GM13976 (cell line): ENCODE data around the gene KAT5.
A peak's percentile ranks its signal among the peaks of the same experiment; 100 is the strongest.

Experiments
- DNase-seq: peaks from one replicate; pipeline ENCODE4 v3.0.0; 2012; ENCODE audit warnings: low spot score
- CTCF ChIP-seq: IDR thresholded peaks from 2 replicates; pipeline ENCODE4 v1.5.1; 2012; ENCODE audit warnings: borderline replicate concordance, mild to moderate bottlenecking; ENCODE audit not compliant: insufficient read depth; ENCODE audit errors: extremely low read depth, missing control alignments, control extremely low read depth
- in situ Hi-C: fragments of 300-500 bp; cut with MboI; formaldehyde crosslinking; loops from one replicate; pipeline ENCODE4 v1.12.0; 2022; ENCODE audit warnings: low sequenced_read_pairs, mixed read lengths, inconsistent platforms; ENCODE audit not compliant: unreplicated experiment

KAT5 gene

DNA sequence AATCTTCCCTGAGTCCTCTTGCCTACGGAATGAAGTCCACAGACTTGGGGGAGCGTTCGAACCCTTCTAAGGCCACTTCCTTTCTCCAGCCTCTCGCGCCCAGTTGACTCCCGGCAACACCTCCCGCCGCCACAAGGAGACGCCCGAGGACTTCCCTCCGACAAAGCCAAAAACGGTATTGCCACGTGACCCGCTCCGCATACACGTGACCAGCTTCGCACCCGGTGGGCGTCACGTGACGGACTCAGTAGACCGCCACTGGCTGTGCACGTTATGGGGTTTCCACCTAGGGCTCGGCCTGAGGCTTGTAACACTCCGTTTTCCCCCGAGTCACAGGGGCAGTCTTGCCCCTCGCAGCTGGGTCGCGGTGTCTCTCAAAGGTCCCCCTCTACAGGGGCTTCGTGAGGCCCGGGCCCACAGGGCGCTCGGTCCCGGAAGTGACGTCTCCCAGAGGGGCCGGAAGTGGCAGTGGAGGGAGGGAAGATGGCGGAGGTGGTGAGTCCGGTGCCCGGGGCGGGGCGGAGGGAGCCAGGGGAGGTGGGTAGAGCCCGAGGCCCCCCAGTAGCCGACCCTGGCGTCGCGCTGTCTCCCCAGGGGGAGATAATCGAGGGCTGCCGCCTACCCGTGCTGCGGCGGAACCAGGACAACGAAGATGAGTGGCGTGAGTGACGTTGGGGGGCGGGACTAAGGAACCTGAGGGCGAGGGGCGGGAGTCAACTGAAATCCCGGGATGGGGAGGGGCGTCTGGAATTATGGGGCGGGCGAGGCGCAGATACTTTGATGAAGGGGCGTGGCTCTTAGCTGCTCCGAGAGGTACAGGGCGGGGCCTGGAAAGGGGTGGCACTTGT is at the start of gene KAT5:
KAT5 (plus strand) TSS at position 468 of the 848 bp plus-strand sequence; CDS start at position 484, 16 bp downstream.
- peak; percentile 96 for TF ChIP-seq CTCF
- in situ Hi-C loops, result loop anchor here (25.0 kb wide), 1 partner anchor 275 kb away; no protein-coding TSS in a partner anchor
- DNase-seq, result peak; percentile 94

DNA sequence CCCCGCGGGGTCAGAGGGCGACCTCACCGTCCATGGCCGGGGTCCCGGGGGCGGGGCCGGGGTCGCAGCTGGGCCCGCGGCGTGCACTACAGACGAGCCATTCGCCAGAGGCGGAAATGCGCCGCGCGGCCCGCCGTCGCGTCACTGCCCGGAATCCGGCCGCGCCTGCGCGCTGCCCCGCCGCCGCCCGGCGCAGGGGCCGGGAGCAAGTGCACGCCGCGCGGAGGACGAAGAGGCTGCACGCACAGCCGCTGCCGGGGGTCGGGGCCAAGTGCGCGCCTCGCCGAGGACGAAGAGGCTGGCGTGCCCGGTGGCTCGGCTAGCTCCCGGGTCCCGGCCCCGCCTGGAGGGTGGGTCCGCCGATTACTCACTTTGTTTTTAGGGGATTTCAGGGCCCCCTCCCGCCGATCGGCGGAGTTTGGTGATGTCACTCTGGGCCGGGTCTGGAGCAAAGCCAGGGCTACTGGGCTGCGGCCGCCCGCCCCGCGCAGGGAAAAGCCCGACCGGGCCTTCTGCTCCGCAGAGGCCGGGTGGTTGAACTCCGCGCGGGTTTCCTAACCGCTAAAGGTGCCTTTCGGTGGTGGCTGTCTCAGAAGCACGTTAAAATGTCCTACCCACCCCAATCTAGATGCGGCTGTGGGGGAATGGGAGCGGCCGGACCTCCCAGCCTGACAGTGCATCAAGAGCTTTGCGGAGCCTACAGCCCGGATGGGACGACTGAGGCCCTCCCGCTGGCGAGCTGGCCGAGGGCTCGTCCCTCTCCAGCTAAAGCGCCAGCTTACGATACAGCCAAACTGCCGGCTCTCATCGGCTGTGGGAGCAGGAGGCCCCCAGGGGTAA is 49.0 kb upstream of the KAT5 start, which contains the start of gene RELA:
RELA (minus strand) TSS at position 118 of the 840 bp plus-strand sequence; CDS start at position 34, 84 bp downstream.
- no peak for TF ChIP-seq CTCF
- in situ Hi-C loops, result no loop called here

GRCh38 chr11:65663639-65664200 is 48.3 kb upstream of the KAT5 start:
- in situ Hi-C loops, result no loop called here
- DNase-seq, result peak; percentile 60
- no peak for TF ChIP-seq CTCF

More for the DNA sequence above, 49.0 kb upstream of the KAT5 start, which contains the start of gene RELA:
- peak; percentile 96 for DNase-seq

DNA sequence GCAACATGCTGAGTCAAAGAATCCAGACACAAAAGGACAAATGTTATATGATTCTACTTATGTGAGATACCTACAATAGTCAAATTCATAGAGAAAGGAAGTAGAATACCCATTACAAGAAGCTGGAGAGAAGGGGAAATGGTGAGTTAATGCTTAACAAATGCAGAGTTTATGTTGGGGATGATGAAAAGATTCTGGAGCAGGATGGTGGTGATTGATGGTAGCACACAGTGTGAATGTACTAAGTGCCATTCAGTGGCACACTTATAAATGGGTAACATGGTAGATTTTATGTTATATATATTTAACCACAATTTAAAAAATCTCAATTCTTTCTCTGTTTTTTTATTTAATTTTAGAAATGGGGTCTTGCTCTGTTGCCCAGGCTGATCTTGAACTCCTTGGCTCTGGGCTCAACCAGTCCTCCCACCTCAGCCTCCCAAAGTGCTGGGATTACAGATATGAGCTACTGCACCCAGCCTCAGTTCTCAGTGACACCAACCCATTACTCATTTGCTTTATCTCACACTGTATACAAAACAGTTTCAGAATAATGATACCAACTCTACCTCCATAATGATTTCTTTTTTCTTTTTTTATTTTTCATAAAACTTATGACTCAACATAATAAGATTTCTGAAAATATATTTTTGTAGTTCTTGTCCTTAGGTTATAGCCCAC is 39.7 kb upstream of the KAT5 start:
- DNase-seq, result no peak
- no peak for TF ChIP-seq CTCF
- in situ Hi-C loops, result no loop called here

DNA sequence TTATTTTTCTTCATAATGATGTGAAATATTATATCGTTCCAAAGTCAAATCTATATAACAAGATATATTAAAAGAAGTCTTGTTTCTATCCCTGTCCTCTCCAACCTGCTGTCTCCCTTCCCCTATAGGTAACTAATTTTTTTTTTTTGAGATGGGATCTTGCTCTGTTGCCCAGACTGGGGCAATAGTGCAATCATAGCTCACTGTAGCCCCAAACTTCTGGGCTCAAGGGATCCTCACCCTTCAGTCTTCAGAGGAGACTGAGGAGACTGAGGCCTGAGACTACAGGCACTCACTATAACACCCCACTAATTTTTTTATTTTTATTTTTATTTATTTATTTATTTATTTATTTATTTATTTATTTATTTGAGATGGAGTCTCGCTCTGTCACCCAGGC is 39.1 kb upstream of the KAT5 start:
- DNase-seq, result no peak
- TF ChIP-seq CTCF, result no peak
- in situ Hi-C loops, result no loop called here
